ENCODE measurements around the gene NEK6.

The NEK6 gene

GRCh38 chr9:124356745-124357390, 99.1 kb downstream of the NEK6 start:
- DNase-seq (ENCODE audit: low spot score) = no peak
- CTCF ChIA-PET = no interaction called here
- peak overlapping the region; percentile 42 for H3K27ac ChIP-seq
- TF ChIP-seq CTCF (conservative IDR thresholded peaks at IDR 0.05; ENCODE audit: low read depth) = no peak
- POLR2A ChIA-PET (ENCODE audit: low non-redundant PET) = interaction anchor here (0.6 kb wide), 1 partner anchor 412 kb away, joined by 5 read pairs; no protein-coding TSS in a partner anchor

GRCh38 chr9:124357721-124358361, 100.1 kb downstream of the NEK6 start:
- DNase-seq (ENCODE audit: low spot score) = no peak
- CTCF ChIA-PET = interaction anchor here (0.5 kb wide), 1 partner anchor 241 kb away, joined by 3 read pairs; no protein-coding TSS in a partner anchor
- POLR2A ChIA-PET (ENCODE audit: low non-redundant PET) = no interaction called here
- no peak for TF ChIP-seq CTCF (conservative IDR thresholded peaks at IDR 0.05; ENCODE audit: low read depth)
- H3K27ac ChIP-seq = peak overlapping the region; percentile 22

- no peak for DNase-seq (ENCODE audit: low spot score)
- POLR2A ChIA-PET (ENCODE audit: low non-redundant PET) = no interaction called here
- CTCF ChIA-PET = no interaction called here
- no peak overlapping the region; the same call in 1 of the 2 replicates for H3K27ac ChIP-seq
- no peak for TF ChIP-seq CTCF (conservative IDR thresholded peaks at IDR 0.05; ENCODE audit: low read depth)
These were observed 100.9 kb downstream of the NEK6 start for GRCh38 chr9:124358631-124359030.

- no peak for TF ChIP-seq CTCF (conservative IDR thresholded peaks at IDR 0.05; ENCODE audit: low read depth)
- no peak for DNase-seq (ENCODE audit: low spot score)
- H3K27ac ChIP-seq = no peak overlapping the region
- ChIA-PET POLR2A (ENCODE audit: low non-redundant PET) (no interaction called here), CTCF (no interaction called here)
These were observed 101.7 kb downstream of the NEK6 start for GRCh38 chr9:124359426-124359825.

- ChIA-PET POLR2A (ENCODE audit: low non-redundant PET) (no interaction called here), CTCF (interaction anchor here (0.6 kb wide), 1 partner anchor 207 kb away, joined by 3 read pairs; no protein-coding TSS in a partner anchor)
- DNase-seq (ENCODE audit: low spot score) = no peak
- no peak overlapping the region for H3K27ac ChIP-seq
- TF ChIP-seq CTCF (conservative IDR thresholded peaks at IDR 0.05; ENCODE audit: low read depth) = no peak
These were observed 102.3 kb downstream of the NEK6 start for GRCh38 chr9:124359855-124360678.

GRCh38 chr9:124361128-124361527, 103.4 kb downstream of the NEK6 start:
- DNase-seq (ENCODE audit: low spot score) = no peak
- POLR2A ChIA-PET (ENCODE audit: low non-redundant PET) = no interaction called here
- no peak overlapping the region for H3K27ac ChIP-seq
- CTCF ChIA-PET = interaction anchor here (0.7 kb wide), 2 partner anchors 238 to 913 kb away, joined by 3 to 4 read pairs; no protein-coding TSS in a partner anchor
- no peak for TF ChIP-seq CTCF (conservative IDR thresholded peaks at IDR 0.05; ENCODE audit: low read depth)
